Measurements from ENCODE around the gene ZNF385C. TPM values are rescaled to one million over a fixed set of nuclear protein-coding genes. Genes with fewer than 3 reads are reported as not detected.
"Not testable (repeated sequence)": the region's sequence is repeated elsewhere in the genome, so short reads cannot be mapped to it uniquely, and the experiment has no call there.

The ZNF385C gene
- total RNA-seq, 1 experiment from 2014 or later: 1.7 TPM

GRCh38 chr17:42025936-42026335 lies 72.3 kb downstream of the ZNF385C start:
- peaks cover 32% of the 10 kb centered on the region for H3K4me1 ChIP-seq (replicated peaks; ENCODE audit: insufficient read depth)
- H3K27me3 ChIP-seq (ENCODE audit: insufficient read depth, low read depth): no peaks in the 10 kb centered on the region
- no peaks in the 10 kb centered on the region for H3K36me3 ChIP-seq (ENCODE audit: low read depth)
- no peak overlapping the region for H2AFZ ChIP-seq
- intact Hi-C loops (cut with micrococcal nuclease; ENCODE audit: unreplicated experiment): loop anchor here (1.0 to 10.0 kb wide), 3 partner anchors 61 to 299 kb away; no protein-coding TSS in a partner anchor
- BruUV-seq (replicated peaks): no TSS peak
- no peaks in the 10 kb centered on the region for H3K9me3 ChIP-seq (ENCODE audit: insufficient read depth, low read depth)
- no peak for DNase-seq
- H3F3A ChIP-seq (ENCODE audit: insufficient read depth, low read depth): peaks cover 50% of the 10 kb centered on the region
- peak overlapping the region; percentile 67 for H3K4me2 ChIP-seq
- H3K4me3 ChIP-seq: no peak overlapping the region
- H3K27ac ChIP-seq: peak overlapping the region; percentile 61; the same call in 1 of the 2 replicates
- H3K79me2 ChIP-seq (ENCODE audit: low read depth): peaks cover 9% of the 10 kb centered on the region
- TF ChIP-seq EZH2 (IDR thresholded peaks at IDR 0.05; ENCODE audit: low read depth) (no peak), CTCF (conservative IDR thresholded peaks at IDR 0.05) (no peak)
- H4K20me1 ChIP-seq (ENCODE audit: insufficient read depth): no peaks in the 10 kb centered on the region; the same call in 1 of the 2 replicates
- ChIA-PET POLR2A (ENCODE audit: unreplicated experiment) (interaction anchor here (0.5 to 0.7 kb wide), 2 partner anchors 37 to 60 kb away, joined by 4 to 5 read pairs; no protein-coding TSS in a partner anchor), CTCF (no interaction called here)
- no peaks in the 10 kb centered on the region for H3K9me2 ChIP-seq (ENCODE audit: insufficient read depth)

GRCh38 chr17:42025191-42025579 lies 73.1 kb downstream of the ZNF385C start:
- no peaks in the 10 kb centered on the region for H3K27me3 ChIP-seq (ENCODE audit: insufficient read depth, low read depth)
- H3K4me3 ChIP-seq: no peak overlapping the region
- H3K4me1 ChIP-seq (replicated peaks; ENCODE audit: insufficient read depth): peaks cover 36% of the 10 kb centered on the region
- no peaks in the 10 kb centered on the region; the same call in 1 of the 2 replicates for H4K20me1 ChIP-seq (ENCODE audit: insufficient read depth)
- TF ChIP-seq EZH2 (IDR thresholded peaks at IDR 0.05; ENCODE audit: low read depth) (no peak), CTCF (conservative IDR thresholded peaks at IDR 0.05) (peak; percentile 19; the same call in 1 of the 2 replicates)
- H2AFZ ChIP-seq: no peak overlapping the region
- ChIA-PET CTCF (interaction anchor here (0.6 to 0.9 kb wide), 4 partner anchors 79 to 552 kb away, joined by 3 to 9 read pairs (median 3); partner anchors contain the start of genes PSMC3IP and STAT3), POLR2A (ENCODE audit: unreplicated experiment) (interaction anchor here (0.5 to 0.7 kb wide), 4 partner anchors 11 to 337 kb away, joined by 3 to 6 read pairs (median 4); no protein-coding TSS in a partner anchor)
- no peaks in the 10 kb centered on the region for H3K9me2 ChIP-seq (ENCODE audit: insufficient read depth)
- H3K27ac ChIP-seq: peak overlapping the region; percentile 61
- DNase-seq: no peak
- H3K4me2 ChIP-seq: peak overlapping the region; percentile 67
- peaks cover 53% of the 10 kb centered on the region for H3F3A ChIP-seq (ENCODE audit: insufficient read depth, low read depth)
- BruUV-seq (replicated peaks): no TSS peak
- H3K79me2 ChIP-seq (ENCODE audit: low read depth): peaks cover 16% of the 10 kb centered on the region
- intact Hi-C loops (cut with micrococcal nuclease; ENCODE audit: unreplicated experiment): loop anchor here (1.0 to 10.0 kb wide), 3 partner anchors 60 to 300 kb away; no protein-coding TSS in a partner anchor
- no peaks in the 10 kb centered on the region for H3K9me3 ChIP-seq (ENCODE audit: insufficient read depth, low read depth)
- H3K36me3 ChIP-seq (ENCODE audit: low read depth): no peaks in the 10 kb centered on the region

- Histone ChIP-seq H3K79me2 (ENCODE audit: low read depth) (peaks cover 19% of the 10 kb centered on the region), H2AFZ (no peak overlapping the region), H3K9me2 (ENCODE audit: insufficient read depth) (no peaks in the 10 kb centered on the region), H3K4me2 (peak overlapping the region; percentile 67), H3K36me3 (ENCODE audit: low read depth) (no peaks in the 10 kb centered on the region), H3F3A (ENCODE audit: insufficient read depth, low read depth) (peaks cover 53% of the 10 kb centered on the region), H3K27me3 (ENCODE audit: insufficient read depth, low read depth) (no peaks in the 10 kb centered on the region), H3K4me1 (replicated peaks; ENCODE audit: insufficient read depth) (peaks cover 39% of the 10 kb centered on the region), H3K4me3 (no peak overlapping the region), H4K20me1 (ENCODE audit: insufficient read depth) (no peaks in the 10 kb centered on the region; the same call in 1 of the 2 replicates), H3K9me3 (ENCODE audit: insufficient read depth, low read depth) (no peaks in the 10 kb centered on the region), H3K27ac (peak overlapping the region; percentile 54)
- intact Hi-C loops (cut with micrococcal nuclease; ENCODE audit: unreplicated experiment): loop anchor here (2.0 to 10.0 kb wide), 2 partner anchors 59 to 301 kb away; no protein-coding TSS in a partner anchor
- TF ChIP-seq EZH2 (IDR thresholded peaks at IDR 0.05; ENCODE audit: low read depth) (no peak), CTCF (conservative IDR thresholded peaks at IDR 0.05) (no peak)
- no TSS peak for BruUV-seq (replicated peaks)
- CTCF ChIA-PET: interaction anchor here (0.6 to 0.8 kb wide), 3 partner anchors 19 to 418 kb away, joined by 3 to 10 read pairs (median 5); no protein-coding TSS in a partner anchor
- peak in 1 of 2 experiments; percentile 77 for DNase-seq
- POLR2A ChIA-PET (ENCODE audit: unreplicated experiment): no interaction called here
Measured at GRCh38 chr17:42023524-42024349, 74.5 kb downstream of the ZNF385C start.

GRCh38 chr17:42020845-42021244 lies 77.4 kb downstream of the ZNF385C start:
- H3K4me3 ChIP-seq: peak overlapping the region; percentile 77
- H3K27ac ChIP-seq: 0 out of 2 replicates have a peak overlapping the region, but pooled peaks have one; percentile 44
- intact Hi-C loops (cut with micrococcal nuclease; ENCODE audit: unreplicated experiment): loop anchor here (10.0 kb wide), 1 partner anchor 304 kb away; no protein-coding TSS in a partner anchor
- DNase-seq; H3K27me3 ChIP-seq (ENCODE audit: insufficient read depth, low read depth); H3K9me2 ChIP-seq (ENCODE audit: insufficient read depth); H3K36me3 ChIP-seq (ENCODE audit: low read depth); H4K20me1 ChIP-seq (ENCODE audit: insufficient read depth); POLR2A ChIA-PET (ENCODE audit: unreplicated experiment); H3K9me3 ChIP-seq (ENCODE audit: insufficient read depth, low read depth): not testable (repeated sequence)
- TSS peak; percentile 41 for BruUV-seq (replicated peaks)
- peak overlapping the region; percentile 93 for H3K4me2 ChIP-seq
- peaks cover 56% of the 10 kb centered on the region for H3F3A ChIP-seq (ENCODE audit: insufficient read depth, low read depth)
- CTCF ChIA-PET: interaction anchor here (0.6 to 0.9 kb wide), 3 partner anchors 18 to 408 kb away, joined by 3 to 6 read pairs (median 5); no protein-coding TSS in a partner anchor
- peaks cover 46% of the 10 kb centered on the region for H3K4me1 ChIP-seq (replicated peaks; ENCODE audit: insufficient read depth)
- H3K79me2 ChIP-seq (ENCODE audit: low read depth): peaks cover 33% of the 10 kb centered on the region
- H2AFZ ChIP-seq: peak overlapping the region; percentile 77; the same call in 1 of the 2 replicates

Measured in PC-9 (cell line).